ENCODE measurements around the gene PTPRG. TPM values are rescaled to one million over a fixed set of nuclear protein-coding genes. Genes with fewer than 3 reads are reported as not detected.

The PTPRG gene
- total RNA-seq, 2 experiments from 2014 or later, result 0.13 to 0.70 TPM

DNA sequence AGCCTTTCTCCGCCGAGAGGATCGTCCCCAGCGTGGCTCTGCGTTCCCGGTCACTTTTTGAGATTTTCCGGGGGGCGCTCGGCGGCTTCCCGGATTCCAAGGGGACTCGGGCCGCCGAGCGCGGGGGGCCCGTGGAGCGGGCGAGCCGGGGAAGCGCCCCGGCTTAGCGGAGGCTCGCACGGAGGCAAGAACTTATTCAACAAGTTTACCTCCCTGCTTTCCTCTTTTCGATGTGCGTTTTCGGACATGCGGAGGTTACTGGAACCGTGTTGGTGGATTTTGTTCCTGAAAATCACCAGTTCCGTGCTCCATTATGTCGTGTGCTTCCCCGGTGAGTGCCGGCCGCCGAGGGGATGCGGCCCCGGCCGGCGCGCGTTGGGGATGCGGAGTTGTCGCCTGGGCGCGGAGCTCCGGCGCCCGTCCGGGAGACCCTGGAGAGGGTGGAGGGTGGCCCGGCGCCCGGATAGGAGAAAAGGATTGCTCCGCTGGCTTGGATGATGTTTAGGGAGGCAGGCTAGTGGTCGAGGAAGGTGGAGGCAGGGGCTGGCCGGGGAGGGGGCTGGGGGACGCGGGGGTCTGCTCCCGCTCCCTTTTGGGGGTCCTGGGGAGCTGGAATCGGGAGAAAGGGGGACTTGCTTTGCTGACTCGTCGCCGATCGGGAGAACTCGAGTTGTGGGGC is 810 bp downstream of the PTPRG start:
- intact Hi-C loops (cut with micrococcal nuclease; ENCODE audit: unreplicated experiment), result no loop called here
- no peak for TF ChIP-seq EZH2phosphoT487 (IDR thresholded peaks at IDR 0.05; ENCODE audit: borderline replicate concordance, low read depth, low read length)
- TF ChIP-seq, protein P1, sequence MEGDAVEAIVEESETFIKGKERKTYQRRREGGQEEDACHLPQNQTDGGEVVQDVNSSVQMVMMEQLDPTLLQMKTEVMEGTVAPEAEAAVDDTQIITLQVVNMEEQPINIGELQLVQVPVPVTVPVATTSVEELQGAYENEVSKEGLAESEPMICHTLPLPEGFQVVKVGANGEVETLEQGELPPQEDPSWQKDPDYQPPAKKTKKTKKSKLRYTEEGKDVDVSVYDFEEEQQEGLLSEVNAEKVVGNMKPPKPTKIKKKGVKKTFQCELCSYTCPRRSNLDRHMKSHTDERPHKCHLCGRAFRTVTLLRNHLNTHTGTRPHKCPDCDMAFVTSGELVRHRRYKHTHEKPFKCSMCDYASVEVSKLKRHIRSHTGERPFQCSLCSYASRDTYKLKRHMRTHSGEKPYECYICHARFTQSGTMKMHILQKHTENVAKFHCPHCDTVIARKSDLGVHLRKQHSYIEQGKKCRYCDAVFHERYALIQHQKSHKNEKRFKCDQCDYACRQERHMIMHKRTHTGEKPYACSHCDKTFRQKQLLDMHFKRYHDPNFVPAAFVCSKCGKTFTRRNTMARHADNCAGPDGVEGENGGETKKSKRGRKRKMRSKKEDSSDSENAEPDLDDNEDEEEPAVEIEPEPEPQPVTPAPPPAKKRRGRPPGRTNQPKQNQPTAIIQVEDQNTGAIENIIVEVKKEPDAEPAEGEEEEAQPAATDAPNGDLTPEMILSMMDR (conservative IDR thresholded peaks at IDR 0.05; ENCODE audit: low read length), result no peak
- POLR2A ChIA-PET, result interaction anchor here (0.6 kb wide), 1 partner anchor 75 kb away, joined by 4 read pairs; no protein-coding TSS in a partner anchor
- no peak for DNase-seq (ENCODE audit: low spot score)
- no peaks in the 10 kb centered on the region for H3K9me2 ChIP-seq (ENCODE audit: insufficient read depth, low read length)
- H3K36me3 ChIP-seq (ENCODE audit: insufficient read depth, low read length), result no peaks in the 10 kb centered on the region
- no peak overlapping the region for H2AFZ ChIP-seq (ENCODE audit: low read length)
- no TSS peak for BruUV-seq (replicated peaks)
- CTCF ChIA-PET (ENCODE audit: unreplicated experiment), result interaction anchor here (0.6 kb wide), 1 partner anchor 366 kb away, joined by 6 read pairs; no protein-coding TSS in a partner anchor
- H3K27ac ChIP-seq (ENCODE audit: low read depth, low read length, poor library complexity, severe bottlenecking), result no peak overlapping the region
- H3K4me3 ChIP-seq (ENCODE audit: low read depth, low read length, poor library complexity, severe bottlenecking), result peak overlapping the region; percentile 67
- no peaks in the 10 kb centered on the region for H3K79me2 ChIP-seq (ENCODE audit: insufficient read depth, low read depth, low read length)
- H3K4me2 ChIP-seq (ENCODE audit: low read length), result peak overlapping the region; percentile 79
- H3K9me3 ChIP-seq (ENCODE audit: low read length), result no peaks in the 10 kb centered on the region
- no peaks in the 10 kb centered on the region for H3K4me1 ChIP-seq (ENCODE audit: insufficient read depth, low read length, poor library complexity, severe bottlenecking)
- no peaks in the 10 kb centered on the region for H4K20me1 ChIP-seq (ENCODE audit: insufficient read depth, low read length)

DNA sequence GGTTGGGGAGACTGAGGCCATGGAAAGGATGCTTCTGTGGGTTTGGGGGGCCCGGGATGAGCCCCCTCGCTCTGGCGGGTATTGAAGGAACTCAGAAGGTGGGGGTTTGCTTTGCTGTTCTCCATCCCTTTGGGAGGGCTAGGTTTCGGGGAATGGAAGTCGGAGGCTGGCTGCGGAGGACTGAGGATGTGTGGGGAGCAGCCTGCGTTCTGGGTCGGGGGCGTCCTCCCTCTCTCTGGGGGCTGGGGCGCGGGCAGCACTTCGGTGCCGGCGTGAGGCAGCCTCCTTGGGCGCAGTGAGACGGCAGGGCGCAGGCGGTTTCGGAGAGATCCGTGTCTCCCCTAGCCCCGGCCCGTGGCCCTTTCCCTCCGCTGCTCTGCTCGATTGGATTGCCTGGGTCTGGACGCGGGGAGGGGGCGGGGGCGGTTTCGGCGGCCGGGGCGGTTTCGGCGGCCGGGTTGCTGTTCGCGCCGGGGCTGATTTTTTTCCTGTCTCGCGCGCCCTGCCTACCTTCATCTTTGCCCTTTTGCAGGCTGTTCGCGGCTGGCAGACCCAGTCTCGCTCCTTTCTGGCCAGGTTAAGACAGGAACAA is 1.4 kb downstream of the PTPRG start:
- Histone ChIP-seq H3K4me1 (ENCODE audit: insufficient read depth, low read length, poor library complexity, severe bottlenecking) (no peaks in the 10 kb centered on the region), H3K4me3 (ENCODE audit: low read depth, low read length, poor library complexity, severe bottlenecking) (no peak overlapping the region), H4K20me1 (ENCODE audit: insufficient read depth, low read length) (no peaks in the 10 kb centered on the region), H3K9me3 (ENCODE audit: low read length) (no peaks in the 10 kb centered on the region), H3K4me2 (ENCODE audit: low read length) (no peak overlapping the region), H3K79me2 (ENCODE audit: insufficient read depth, low read depth, low read length) (no peaks in the 10 kb centered on the region), H3K9me2 (ENCODE audit: insufficient read depth, low read length) (no peaks in the 10 kb centered on the region), H3K36me3 (ENCODE audit: insufficient read depth, low read length) (no peaks in the 10 kb centered on the region), H3K27ac (ENCODE audit: low read depth, low read length, poor library complexity, severe bottlenecking) (no peak overlapping the region), H2AFZ (ENCODE audit: low read length) (no peak overlapping the region)
- BruUV-seq (replicated peaks), result no TSS peak
- CTCF ChIA-PET (ENCODE audit: unreplicated experiment), result no interaction called here
- TF ChIP-seq EZH2phosphoT487 (IDR thresholded peaks at IDR 0.05; ENCODE audit: borderline replicate concordance, low read depth, low read length), result no peak
- TF ChIP-seq, protein P1 (conservative IDR thresholded peaks at IDR 0.05; ENCODE audit: low read length), result no peak
- POLR2A ChIA-PET, result no interaction called here
- no peak for DNase-seq (ENCODE audit: low spot score)
- intact Hi-C loops (cut with micrococcal nuclease; ENCODE audit: unreplicated experiment), result no loop called here
